H1 (cell line): ENCODE results near the gene KCTD11. TPM values are rescaled to one million over a fixed set of nuclear protein-coding genes. Genes with fewer than 3 reads are reported as not detected.

Experiments used
- ATF2 ChIP-seq: IDR thresholded peaks from 2 replicates; pipeline ENCODE4 v1.6.1; 2012; ENCODE audit warnings: low read length, inconsistent platforms
- ATF3 ChIP-seq: IDR thresholded peaks from 2 replicates; pipeline ENCODE4 v1.6.1; 2011; ENCODE audit warnings: low read depth, mild to moderate bottlenecking, low read length; ENCODE audit not compliant: insufficient read depth
- CBX5 ChIP-seq: fragments of 300-800, 300-1000 bp; sonication (generic); IDR thresholded peaks from 2 replicates; pipeline ENCODE4 v1.7.1; 2016; ENCODE audit warnings: antibody characterized with exemption, low read length, low read depth
- CEBPB ChIP-seq: IDR thresholded peaks from 2 replicates; pipeline ENCODE4 v1.6.1; 2012; ENCODE audit warnings: low read depth, low read length
- CTBP2 ChIP-seq: IDR thresholded peaks from 2 replicates; pipeline ENCODE4 v1.7.0; 2011; ENCODE audit warnings: borderline replicate concordance, mild to moderate bottlenecking, moderate library complexity, mixed read lengths, low read length; ENCODE audit not compliant: insufficient read depth, insufficient read length
- E2F6 ChIP-seq: IDR thresholded peaks from 2 replicates; pipeline ENCODE4 v1.6.1; 2012; ENCODE audit warnings: inconsistent platforms
- EZH2 ChIP-seq: fragments of 200-600 bp; sonication (generic); IDR thresholded peaks from 2 replicates; pipeline ENCODE4 v1.7.1; 2012; ENCODE audit warnings: low read depth, mild to moderate bottlenecking, moderate library complexity, low read length, inconsistent platforms; ENCODE audit not compliant: severe bottlenecking
- FOSL1 ChIP-seq: IDR thresholded peaks from 2 replicates; pipeline ENCODE4 v1.6.1; 2011; ENCODE audit warnings: mild to moderate bottlenecking, low read depth, low read length, moderate library complexity; ENCODE audit not compliant: insufficient read depth
- HDAC6 ChIP-seq: IDR thresholded peaks from one replicate; pipeline ENCODE4 v1.7.1; 2012; ENCODE audit warnings: low read depth, mild to moderate bottlenecking, inconsistent platforms, low read length, moderate library complexity
- JUND ChIP-seq: IDR thresholded peaks from 2 replicates; pipeline ENCODE4 v1.6.1; 2011; ENCODE audit warnings: mild to moderate bottlenecking, improper control_type of control experiment, low read length
- KDM5A ChIP-seq: fragments of 200-600 bp; IDR thresholded peaks from 2 replicates; pipeline ENCODE4 v1.7.1; 2012; ENCODE audit warnings: mild to moderate bottlenecking, low read length, inconsistent platforms, mixed read lengths
- POLR2AphosphoS5 ChIP-seq: IDR thresholded peaks from 2 replicates; pipeline ENCODE4 v1.6.1; 2011; ENCODE audit warnings: low read depth, low read length
- POU5F1 ChIP-seq: IDR thresholded peaks from 2 replicates; pipeline ENCODE4 v1.6.1; 2011; ENCODE audit warnings: low read depth, mild to moderate bottlenecking, low read length, moderate library complexity
- RBBP5 ChIP-seq: IDR thresholded peaks from 2 replicates; pipeline ENCODE4 v1.7.1; 2012; ENCODE audit warnings: low read depth, mild to moderate bottlenecking, inconsistent platforms, low read length, moderate library complexity, borderline replicate concordance
- RNF2 ChIP-seq: fragments of 200-900, 300-1000 bp; sonication (generic); IDR thresholded peaks from 2 replicates; pipeline ENCODE4 v1.7.1; 2016; ENCODE audit warnings: borderline replicate concordance, low read depth, mild to moderate bottlenecking, antibody characterized with exemption, low read length; ENCODE audit not compliant: poor library complexity, severe bottlenecking; ENCODE audit errors: missing control alignments
- SIX5 ChIP-seq: IDR thresholded peaks from 2 replicates; pipeline ENCODE4 v1.6.1; 2011; ENCODE audit warnings: mild to moderate bottlenecking, low read depth, low read length
- SP2 ChIP-seq: IDR thresholded peaks from 2 replicates; pipeline ENCODE4 v1.6.1; 2012; ENCODE audit warnings: mild to moderate bottlenecking, low read length, inconsistent platforms
- TBP ChIP-seq: IDR thresholded peaks from 2 replicates; pipeline ENCODE4 v1.6.1; 2011; ENCODE audit warnings: low read depth, low read length, improper control_type of control experiment
- USF2 ChIP-seq: IDR thresholded peaks from 2 replicates; pipeline ENCODE4 v1.6.1; 2011; ENCODE audit warnings: low read length, improper control_type of control experiment
- YY1 ChIP-seq: IDR thresholded peaks from 2 replicates; pipeline ENCODE4 v1.6.1; 2011; ENCODE audit warnings: low read depth, mild to moderate bottlenecking, low read length
- polyA plus RNA-seq, 7 experiments: library from polyadenylated mRNA; depleted of rRNA in 3 of 7; stranded (reverse) in 5 of 7; unstranded in 2 of 7; fragments of >200 nt in 5 of 7; fragments of 200-250 nt in 2 of 7; gene quantifications; 1 replicate in 5 of 7; 2 replicates in 1 of 7; 4 replicates in 1 of 7; pipeline versions ENCODE4 v1.2.1 to v1.2.3, GENCODE V29; 2011 to 2013; ENCODE audit warnings: missing spikeins in 2 of 7, mixed read lengths in 2 of 7
- total RNA-seq: library from RNA; stranded (reverse); fragmentation: NEBNext Ultra II Directional; extraction: Animal tissue kit (Norgen Biotek cat#: 25700); gene quantifications from 2 replicates; pipeline ENCODE4 v1.2.1, GENCODE V29; 2021

Gene KCTD11
- total and polyA plus RNA-seq, 2 of the 8 experiments (the other 6 are each of a cell fraction or from before 2014, with no cell fraction given), result 8.6 to 9.2 TPM

- no peak; the same call in 1 of the 2 replicates for TF ChIP-seq YY1
- no peak for TF ChIP-seq POU5F1
- TF ChIP-seq KDM5A, result no peak
- TF ChIP-seq POLR2AphosphoS5, result peak; percentile 85
- no peak for TF ChIP-seq EZH2
- TF ChIP-seq RNF2, result no peak
- TF ChIP-seq CTBP2, result no peak
- no peak for TF ChIP-seq JUND
- peak; percentile 63 for TF ChIP-seq TBP
- TF ChIP-seq SIX5, result no peak
- no peak for TF ChIP-seq USF2
- no peak for TF ChIP-seq HDAC6
- TF ChIP-seq RBBP5, result no peak
- no peak for TF ChIP-seq CBX5
- TF ChIP-seq E2F6, result no peak
- TF ChIP-seq ATF3, result no peak
- TF ChIP-seq CEBPB, result no peak
- 0 out of 2 replicates have a peak, but pooled peaks have one; percentile 33 for TF ChIP-seq ATF2
- TF ChIP-seq FOSL1, result no peak
- no peak; the same call in 1 of the 2 replicates for TF ChIP-seq SP2
These were observed 44.9 kb upstream of the KCTD11 start, which contains the start of gene EIF5A (continued) for GRCh38 chr17:7306911-7307685.
